ENCODE data around the gene SEC14L6.
A peak's percentile ranks its signal among the peaks of the same experiment; 100 is the strongest.
"Not testable (repeated sequence)": the region's sequence is repeated elsewhere in the genome, so short reads cannot be mapped to it uniquely, and the experiment has no call there.

The SEC14L6 gene

DNA sequence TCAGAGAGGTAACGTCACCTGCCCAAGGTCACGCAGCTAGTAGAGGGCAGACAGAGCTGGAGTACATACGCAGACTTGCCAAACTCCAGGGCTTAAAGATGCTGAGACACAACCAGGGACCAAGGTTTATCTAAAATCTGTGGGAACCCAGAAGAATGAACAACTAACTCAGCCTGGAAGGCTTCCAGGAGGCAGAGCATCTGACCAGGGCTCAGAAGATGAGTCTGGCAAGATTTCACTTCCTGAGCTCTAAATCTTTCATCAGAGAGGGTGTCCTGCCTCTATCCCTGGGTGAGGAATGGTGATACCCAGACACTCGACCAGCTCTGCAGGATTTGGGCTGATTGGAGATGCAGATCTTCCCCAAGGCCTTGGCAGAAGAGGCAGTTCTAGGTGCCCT lies 18.8 kb upstream of the SEC14L6 start:
- no peak for DNase-seq

- DNase-seq, result no peak
Measured at GRCh38 chr22:30564761-30565119, 18.2 kb upstream of the SEC14L6 start.

DNA sequence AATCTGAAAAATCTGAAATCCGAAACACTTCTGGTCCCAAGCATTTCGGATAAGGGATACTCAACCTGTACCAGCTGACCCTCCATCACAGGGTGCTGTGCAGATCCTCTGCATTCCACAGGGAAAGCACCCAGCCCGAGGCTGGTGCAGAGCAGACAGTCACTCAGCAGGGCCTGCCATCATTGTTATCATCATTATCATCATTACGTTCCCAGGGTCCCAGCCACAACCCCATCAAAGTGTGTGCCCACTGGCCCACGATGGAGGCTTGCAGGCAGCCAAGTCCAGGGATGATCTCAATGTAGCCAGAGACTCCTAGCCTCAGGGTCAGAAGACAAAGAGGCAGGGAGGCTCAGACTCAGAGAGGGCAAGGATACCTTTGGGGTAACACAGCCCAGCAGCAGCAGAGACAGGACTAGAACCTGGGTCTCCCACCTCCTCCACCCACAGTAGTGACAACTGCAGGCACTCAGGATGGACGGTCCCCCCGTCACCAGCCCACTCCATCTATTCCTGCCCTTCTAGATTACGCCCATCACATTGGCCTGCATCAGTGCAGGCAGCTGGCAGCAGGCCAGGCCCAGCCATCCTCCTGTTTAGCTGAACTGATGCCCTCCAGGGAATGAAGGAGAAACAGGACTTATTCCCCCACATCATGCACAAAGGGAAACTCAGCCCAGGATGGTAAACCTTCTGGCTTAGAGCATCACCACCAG lies 17.7 kb upstream of the SEC14L6 start:
- DNase-seq, result no peak

- DNase-seq, result no peak
Measured at GRCh38 chr22:30562366-30562765, 15.8 kb upstream of the SEC14L6 start.

GRCh38 chr22:30561402-30562189 lies 15.1 kb upstream of the SEC14L6 start:
- DNase-seq, result no peak

GRCh38 chr22:30560643-30561202 lies 14.2 kb upstream of the SEC14L6 start:
- DNase-seq, result peak; percentile 7

DNA sequence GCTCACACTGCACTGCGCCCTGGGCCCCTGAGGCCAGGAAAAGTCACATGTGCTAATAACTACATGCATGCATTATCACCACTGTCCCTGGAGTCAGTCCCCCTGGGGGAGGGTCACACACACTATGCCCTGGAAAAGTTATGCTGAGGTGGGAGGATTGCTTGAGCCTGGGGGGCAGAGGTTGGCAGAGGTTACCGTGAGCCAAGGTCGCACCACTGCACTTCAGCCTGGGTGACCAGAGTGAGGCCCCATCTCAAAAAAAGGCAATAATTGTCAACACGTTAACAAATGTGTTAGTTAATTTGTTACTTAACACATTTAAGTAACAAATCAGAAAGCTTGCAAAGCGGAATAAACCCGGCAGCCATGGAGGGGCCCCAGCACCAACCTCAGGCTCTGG lies 13.3 kb upstream of the SEC14L6 start:
- DNase-seq, result no peak

DNA sequence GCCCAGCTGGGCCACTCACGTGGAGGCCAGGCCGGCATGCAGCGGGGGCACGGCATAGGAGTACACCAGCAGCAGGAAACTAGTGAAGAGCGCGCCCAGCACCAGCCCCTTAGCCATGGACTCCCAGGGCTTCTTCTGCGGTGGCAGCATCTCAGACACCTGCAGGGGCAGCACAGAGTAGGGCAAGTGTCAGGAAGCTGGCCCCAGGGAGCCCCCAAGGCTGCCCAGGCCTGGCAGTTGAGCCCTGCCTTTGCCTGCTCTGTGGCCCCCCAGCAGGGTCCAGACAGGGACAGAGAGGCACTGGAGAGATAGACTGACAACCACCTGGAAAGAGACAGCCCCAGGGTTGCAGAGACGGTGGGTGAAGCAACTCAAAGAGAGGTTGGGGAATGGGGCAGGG lies 10.7 kb upstream of the SEC14L6 start:
- DNase-seq, result no peak

DNA sequence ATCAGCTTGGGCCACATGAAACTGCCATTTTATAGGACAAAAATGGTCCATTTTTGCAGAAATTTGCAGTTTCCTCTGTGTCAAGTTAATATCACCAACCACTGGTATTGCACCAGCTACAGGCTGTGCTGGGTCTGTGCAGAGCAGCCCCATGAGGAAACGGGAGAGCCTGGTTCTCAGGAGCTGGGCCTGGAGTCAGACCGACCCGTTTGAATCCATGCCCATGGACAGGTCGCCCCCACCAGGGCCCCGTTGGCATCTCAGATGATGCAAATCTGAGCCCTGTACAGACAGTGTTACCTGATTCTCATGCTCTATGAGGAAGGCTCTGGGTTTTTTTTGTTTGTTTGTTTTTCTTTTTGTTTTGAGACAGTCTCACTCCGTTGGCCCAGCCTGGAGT lies 9.8 kb upstream of the SEC14L6 start:
- no peak for DNase-seq

DNA sequence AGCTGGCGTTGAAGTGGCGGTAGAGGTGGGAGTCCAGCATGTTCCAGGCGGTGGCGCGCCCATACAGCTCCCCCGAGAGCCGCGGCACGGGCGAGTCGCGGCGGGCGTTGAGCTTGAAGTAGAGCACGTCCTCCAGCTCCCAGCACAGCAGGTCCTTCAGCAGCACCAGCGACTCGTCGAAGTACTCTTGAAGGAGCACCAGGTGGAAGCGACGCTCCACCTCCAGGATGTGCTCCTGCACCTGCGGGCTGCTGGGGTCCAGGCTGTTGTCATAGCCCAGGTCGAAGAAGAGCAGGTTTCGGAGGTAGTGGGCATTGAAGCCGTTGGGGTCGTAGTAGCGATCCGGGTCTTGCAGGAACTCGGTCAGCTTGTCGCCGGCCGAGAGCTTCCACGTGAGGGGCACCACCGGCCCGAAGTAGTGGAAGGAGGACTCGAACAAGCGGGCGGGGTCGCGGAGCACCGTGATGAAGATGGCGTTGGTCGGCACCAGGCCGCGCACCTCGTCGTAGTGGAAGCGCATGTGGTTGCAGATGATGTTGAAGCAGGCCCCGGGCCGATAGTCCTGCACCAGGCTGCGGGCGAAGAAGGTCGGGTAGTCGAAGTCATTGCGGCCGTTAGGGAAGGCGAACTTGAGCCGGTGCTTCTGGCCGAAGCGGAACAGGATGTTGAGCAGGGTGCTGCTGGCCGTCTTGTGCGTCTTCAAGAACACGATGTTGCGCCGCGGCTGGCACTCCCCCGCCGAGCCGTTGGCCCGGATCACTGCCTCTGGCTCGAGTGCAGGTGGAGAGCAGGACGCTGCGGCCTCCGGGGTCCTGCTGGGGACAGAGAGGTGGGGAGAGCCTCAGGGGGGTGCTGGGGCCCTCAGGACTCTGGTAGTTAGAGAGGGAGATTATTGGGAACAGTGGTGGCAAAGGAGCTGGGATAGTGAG lies 9.0 kb upstream of the SEC14L6 start:
- no peak for DNase-seq

DNA sequence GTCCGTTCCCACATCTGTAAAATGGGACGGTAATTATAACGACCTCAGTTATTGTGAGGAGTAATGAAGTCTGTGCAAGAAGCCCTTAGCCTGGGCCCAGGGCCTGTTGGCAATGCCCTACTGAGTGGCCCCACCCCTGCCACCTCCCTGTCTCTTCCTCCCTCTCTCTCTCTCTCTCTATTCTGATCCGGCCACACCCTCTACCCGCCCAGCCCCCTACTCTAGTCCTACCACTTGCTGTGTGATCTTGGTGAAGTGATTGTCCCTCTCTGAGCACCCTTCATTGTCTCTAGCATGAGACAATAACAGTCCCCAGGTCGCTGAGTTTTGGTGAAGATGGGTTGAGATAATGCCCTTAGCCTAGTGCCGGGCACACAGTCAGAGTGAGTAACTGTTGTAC lies 7.4 kb upstream of the SEC14L6 start:
- no peak for DNase-seq

GRCh38 chr22:30552719-30553118 lies 6.2 kb upstream of the SEC14L6 start:
- DNase-seq, result no peak

GRCh38 chr22:30551813-30552212 lies 5.3 kb upstream of the SEC14L6 start:
- DNase-seq, result not testable (repeated sequence)

DNA sequence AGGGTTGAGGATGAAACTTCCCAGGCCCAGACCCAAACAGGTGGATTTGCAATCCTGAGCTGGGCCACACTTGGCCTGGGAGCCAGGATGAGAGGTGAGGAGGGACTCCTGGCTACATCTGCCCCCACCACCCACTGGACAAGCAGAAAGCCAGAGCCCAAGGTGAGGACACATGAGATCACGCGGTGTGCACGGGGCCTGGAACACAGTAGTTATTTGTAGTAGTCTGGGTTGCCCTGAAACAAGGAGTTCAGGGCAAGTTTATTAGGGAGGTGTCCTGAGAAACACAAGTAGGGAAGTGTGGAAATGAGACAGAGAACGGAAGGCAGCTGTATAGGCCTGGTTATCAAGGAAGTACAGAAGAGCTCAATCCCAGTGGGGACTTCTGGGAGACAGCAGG lies 647 bp upstream of the SEC14L6 start:
- DNase-seq, result no peak

DNA sequence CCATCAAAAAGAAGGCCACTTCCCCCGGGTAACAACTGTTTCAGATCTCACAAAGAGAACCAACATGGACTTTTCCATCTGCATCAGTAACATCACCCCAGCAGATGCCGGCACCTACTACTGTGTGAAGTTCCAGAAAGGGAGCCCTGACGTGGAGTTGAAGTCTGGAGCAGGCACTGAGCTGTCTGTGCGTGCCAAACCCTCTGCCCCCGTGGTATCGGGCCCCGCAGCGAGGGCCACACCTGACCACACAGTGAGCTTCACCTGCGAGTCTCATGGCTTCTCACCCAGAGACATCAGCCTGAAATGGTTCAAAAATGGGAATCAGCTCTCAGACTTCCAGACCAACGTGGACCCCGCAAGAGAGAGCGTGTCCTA lies 3.7 kb downstream of the SEC14L6 start:
- DNase-seq, result no peak

- DNase-seq, result no peak
Measured at GRCh38 chr22:30541961-30542810, 4.4 kb downstream of the SEC14L6 start.

DNA sequence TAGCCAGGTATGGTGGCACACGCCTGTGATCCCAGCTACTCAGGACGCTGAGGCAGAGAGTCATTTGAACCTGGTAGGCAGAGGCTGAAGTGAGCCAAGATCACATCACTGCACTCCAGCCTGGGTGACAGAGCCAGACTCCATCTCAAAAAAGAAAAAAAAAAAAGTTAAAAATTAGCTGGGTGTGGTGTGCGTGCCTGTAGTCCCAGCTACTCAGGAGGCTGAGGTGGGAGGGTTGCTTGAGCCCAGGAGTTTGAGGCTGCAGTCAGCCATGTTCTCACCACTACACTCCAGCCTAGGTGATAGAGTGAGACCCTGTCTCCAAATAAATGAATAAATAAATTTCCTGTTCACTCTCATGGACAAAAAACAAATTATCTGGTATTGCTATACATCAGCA lies 5.0 kb downstream of the SEC14L6 start:
- DNase-seq, result not testable (repeated sequence)

DNA sequence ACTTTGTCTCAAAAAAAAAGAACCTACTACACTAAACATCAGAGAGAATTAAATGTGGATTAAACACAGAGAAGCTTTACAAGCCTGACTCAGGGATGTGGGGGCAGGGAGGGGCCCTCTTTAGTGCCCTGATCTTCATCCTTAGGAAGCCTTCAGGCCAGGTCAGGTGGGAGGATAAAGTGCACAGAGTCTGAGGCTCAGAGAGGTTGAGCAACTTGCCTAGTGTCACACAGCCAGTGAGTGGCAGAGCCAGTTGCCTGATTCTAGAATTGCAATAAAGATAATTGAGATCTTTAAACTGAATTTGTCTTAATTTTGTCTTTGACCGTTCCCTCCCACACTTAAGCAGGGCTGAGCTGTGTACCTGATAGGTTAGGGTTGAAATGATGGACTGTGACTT lies 7.2 kb downstream of the SEC14L6 start:
- DNase-seq, result no peak

DNA sequence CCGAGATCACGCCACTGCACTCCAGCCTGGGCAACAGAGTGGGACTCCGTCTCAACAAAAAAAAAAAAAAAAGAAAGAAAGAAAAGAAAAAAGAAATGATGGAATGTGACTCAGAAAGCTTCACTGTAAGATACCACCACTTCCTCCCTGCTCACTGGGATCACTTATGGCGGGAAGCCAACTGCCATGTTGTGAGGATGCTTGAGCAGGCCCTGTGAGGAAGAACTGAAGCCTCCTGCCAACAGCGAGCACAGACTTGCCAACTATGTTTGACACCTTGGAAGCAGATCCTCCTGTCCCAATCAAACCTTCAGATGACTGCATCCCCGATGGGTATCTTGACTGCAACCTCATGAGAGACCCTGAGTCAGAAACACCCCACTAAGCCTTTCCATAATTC lies 8.3 kb downstream of the SEC14L6 start:
- no peak for DNase-seq

DNA sequence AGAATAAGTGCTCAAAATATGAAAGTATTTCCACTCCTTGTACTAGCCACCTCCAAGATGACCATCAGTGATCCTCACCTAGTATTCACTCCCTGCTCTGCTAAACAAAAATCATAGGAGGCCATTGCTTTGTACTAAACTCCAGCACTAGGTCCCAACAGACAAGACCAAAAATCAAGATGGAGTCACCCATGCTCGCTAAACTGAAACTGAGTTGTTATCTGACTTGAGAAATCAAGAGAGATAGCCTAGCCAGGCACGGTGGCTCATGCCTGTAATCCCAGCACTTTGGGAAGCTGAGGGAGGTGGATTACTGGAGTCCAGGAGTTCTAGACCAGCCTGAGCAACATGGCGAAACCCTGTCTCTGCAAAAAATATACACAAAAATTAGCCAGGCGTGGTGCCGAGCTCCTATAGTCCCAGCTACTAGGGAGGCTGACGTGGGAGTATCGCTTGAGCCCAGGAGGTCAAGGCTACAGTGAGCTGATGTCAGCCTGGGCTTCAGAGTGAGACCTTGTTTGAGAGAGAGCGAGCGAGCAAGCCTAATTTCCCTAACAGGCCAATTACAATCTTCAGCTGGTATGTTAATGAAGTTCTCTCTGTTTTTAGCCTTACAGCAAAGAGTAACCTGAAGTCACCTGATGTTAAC lies 9.3 kb downstream of the SEC14L6 start:
- no peak for DNase-seq

DNA sequence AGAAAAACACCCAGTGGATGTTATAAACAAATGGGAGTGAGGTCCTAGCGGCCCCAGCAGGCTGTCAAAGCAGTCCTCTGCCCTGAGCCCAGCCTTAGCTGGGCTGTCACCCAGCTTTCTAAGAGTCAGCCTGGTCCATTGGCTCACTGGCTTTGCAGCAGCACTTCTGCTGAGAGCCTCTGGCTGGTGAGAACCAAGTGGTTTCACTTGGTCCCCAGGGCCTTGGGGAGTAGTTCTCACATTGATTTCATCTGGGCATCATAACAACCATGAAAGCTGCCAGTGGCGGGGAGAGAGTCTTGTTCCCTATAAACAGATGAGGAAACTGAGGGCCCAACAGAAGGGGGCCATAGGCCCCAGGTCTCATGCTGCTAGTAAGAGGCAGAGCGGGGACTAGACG lies 11.4 kb downstream of the SEC14L6 start:
- DNase-seq, result no peak
